ENCODE measurements around the gene HAAO. TPM values are rescaled to one million over a fixed set of nuclear protein-coding genes. Genes with fewer than 3 reads are reported as not detected.

The HAAO gene
- total and polyA plus RNA-seq, 2 of the 13 experiments (the other 11 are each of a cell fraction or from before 2014, with no cell fraction given), result 36.1 to 42.7 TPM

DNA sequence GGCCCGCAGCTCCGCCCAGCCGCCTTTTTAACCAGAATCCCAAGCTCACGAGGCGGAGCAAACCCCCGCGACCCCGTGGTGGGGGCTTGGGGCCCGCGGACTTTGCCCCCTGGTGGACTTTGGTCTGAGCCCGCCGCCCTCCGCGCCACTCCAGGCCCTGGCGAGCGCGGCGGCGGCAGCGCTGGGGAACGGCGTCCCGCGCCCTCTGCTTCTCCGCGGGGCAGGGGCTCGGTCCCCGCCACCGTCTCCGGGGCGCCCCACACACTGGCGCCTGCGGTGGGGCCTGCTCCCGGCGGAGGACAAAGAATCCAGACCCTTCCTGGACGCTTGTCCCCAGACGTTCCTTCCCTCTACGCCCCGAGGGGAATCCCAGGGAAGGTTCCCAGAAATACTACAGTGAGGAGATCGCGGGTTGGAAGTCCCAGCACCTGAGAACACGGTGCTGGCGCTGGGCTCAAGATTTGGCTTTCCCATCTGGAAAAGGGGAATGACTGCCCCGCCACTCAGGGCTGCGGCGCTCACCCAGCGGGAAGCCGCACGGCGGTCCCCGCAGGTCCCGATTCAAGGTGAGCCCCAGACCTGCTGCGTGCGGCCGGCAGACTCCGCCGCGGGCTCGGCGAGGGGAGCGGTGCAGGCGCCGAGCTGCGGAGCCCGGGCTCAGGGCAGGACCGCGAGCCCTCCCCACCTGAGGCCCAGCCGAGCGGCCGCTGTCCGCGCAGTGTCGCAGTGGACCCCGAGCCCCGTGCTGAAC, at the start of gene HAAO (continued):
- TF ChIP-seq ZBTB2 (CRISPR knock-in tag; IDR thresholded peaks at IDR 0.05; ENCODE audit: low read depth) (peak; percentile 85), HMGXB3 (CRISPR knock-in tag; IDR thresholded peaks at IDR 0.05; ENCODE audit: borderline replicate concordance) (peak; percentile 77; the same call in 1 of the 2 replicates), KLF16 (CRISPR knock-in tag; IDR thresholded peaks at IDR 0.05) (peak; percentile 81 to 98; a peak in 3 of 4 replicates), TBX3 (IDR thresholded peaks at IDR 0.05; ENCODE audit: borderline replicate concordance) (0 out of 2 replicates have a peak, but pooled peaks have one; percentile 21), TOPORS (CRISPR knock-in tag; IDR thresholded peaks at IDR 0.05) (peak; percentile 96), ZNF788 (CRISPR knock-in tag; IDR thresholded peaks at IDR 0.05; ENCODE audit: borderline replicate concordance) (peak; percentile 98), TFAP4 (IDR thresholded peaks at IDR 0.05; ENCODE audit: borderline replicate concordance, low read depth) (peak; percentile 61; the same call in 1 of the 2 replicates), CHCHD3 (CRISPR knock-in tag; IDR thresholded peaks at IDR 0.05) (peak; percentile 96), ZNF326 (CRISPR knock-in tag; IDR thresholded peaks at IDR 0.05; ENCODE audit: borderline replicate concordance) (no peak), SP4 (CRISPR knock-in tag; IDR thresholded peaks at IDR 0.05) (peak; percentile 89), ZMYM2 (CRISPR knock-in tag; IDR thresholded peaks at IDR 0.05) (peak; percentile 92), SIX1 (CRISPR knock-in tag; IDR thresholded peaks at IDR 0.05; ENCODE audit: borderline replicate concordance) (no peak; the same call in 1 of the 2 replicates), TARDBP (CRISPR knock-in tag; IDR thresholded peaks at IDR 0.05) (peak; percentile 99), RFXAP (CRISPR knock-in tag; IDR thresholded peaks at IDR 0.05; ENCODE audit: borderline replicate concordance) (peak; percentile 93), CBX5 (CRISPR knock-in tag; IDR thresholded peaks at IDR 0.05; ENCODE audit: borderline replicate concordance) (peak; percentile 90; the same call in 1 of the 2 replicates), CCAR2 (optimal IDR thresholded peaks at IDR 0.05; ENCODE audit: low read depth, low read length) (peak; percentile 92)
- TF ChIP-seq, protein P1, sequence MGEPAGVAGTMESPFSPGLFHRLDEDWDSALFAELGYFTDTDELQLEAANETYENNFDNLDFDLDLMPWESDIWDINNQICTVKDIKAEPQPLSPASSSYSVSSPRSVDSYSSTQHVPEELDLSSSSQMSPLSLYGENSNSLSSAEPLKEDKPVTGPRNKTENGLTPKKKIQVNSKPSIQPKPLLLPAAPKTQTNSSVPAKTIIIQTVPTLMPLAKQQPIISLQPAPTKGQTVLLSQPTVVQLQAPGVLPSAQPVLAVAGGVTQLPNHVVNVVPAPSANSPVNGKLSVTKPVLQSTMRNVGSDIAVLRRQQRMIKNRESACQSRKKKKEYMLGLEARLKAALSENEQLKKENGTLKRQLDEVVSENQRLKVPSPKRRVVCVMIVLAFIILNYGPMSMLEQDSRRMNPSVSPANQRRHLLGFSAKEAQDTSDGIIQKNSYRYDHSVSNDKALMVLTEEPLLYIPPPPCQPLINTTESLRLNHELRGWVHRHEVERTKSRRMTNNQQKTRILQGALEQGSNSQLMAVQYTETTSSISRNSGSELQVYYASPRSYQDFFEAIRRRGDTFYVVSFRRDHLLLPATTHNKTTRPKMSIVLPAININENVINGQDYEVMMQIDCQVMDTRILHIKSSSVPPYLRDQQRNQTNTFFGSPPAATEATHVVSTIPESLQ (CRISPR knock-in tag; conservative IDR thresholded peaks at IDR 0.05), result peak; percentile 97
- TF ChIP-seq, protein P2, sequence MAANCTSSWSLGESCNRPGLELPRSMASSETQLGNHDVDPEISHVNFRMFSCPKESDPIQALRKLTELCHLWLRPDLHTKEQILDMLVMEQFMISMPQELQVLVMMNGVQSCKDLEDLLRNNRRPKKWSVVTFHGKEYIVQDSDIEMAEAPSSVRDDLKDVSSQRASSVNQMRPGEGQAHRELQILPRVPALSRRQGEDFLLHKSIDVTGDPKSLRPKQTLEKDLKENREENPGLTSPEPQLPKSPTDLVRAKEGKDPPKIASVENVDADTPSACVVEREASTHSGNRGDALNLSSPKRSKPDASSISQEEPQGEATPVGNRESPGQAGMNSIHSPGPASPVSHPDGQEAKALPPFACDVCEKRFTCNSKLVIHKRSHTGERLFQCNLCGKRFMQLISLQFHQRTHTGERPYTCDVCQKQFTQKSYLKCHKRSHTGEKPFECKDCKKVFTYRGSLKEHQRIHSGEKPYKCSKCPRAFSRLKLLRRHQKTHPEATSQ (CRISPR knock-in tag; IDR thresholded peaks at IDR 0.05; ENCODE audit: borderline replicate concordance), result peak; percentile 64; the same call in 1 of the 2 replicates
